HG02884 (cell line): Measurements from ENCODE around the gene LGALSL.

ENCODE experiments used
- ATAC-seq: cut with Tn5 transposase; IDR thresholded peaks from one replicate; pipeline ENCODE4 v1.9.1; 2021; ENCODE audit warnings: mild to moderate bottlenecking, moderate library complexity; ENCODE audit not compliant: unreplicated experiment

The LGALSL gene

DNA sequence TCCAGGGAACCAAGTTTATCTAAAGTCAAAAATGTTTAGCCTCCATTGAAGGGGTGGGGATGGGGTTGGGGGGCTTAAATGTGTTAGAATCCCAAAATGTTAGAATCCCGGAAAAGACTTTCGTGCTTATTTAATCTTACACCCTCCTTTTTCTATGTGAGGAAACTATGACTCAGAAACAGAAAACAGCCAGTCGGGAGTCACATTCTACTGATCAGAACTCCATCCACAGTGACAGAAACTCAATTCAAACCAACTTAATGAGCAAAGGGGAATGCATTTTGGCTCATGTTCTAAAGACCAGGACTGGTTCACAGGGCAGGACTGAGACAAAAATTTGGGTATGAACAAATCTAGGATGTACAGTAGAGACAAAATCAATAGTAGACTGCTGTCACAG is 38.3 kb downstream of the LGALSL start:
- ATAC-seq, result no peak

DNA sequence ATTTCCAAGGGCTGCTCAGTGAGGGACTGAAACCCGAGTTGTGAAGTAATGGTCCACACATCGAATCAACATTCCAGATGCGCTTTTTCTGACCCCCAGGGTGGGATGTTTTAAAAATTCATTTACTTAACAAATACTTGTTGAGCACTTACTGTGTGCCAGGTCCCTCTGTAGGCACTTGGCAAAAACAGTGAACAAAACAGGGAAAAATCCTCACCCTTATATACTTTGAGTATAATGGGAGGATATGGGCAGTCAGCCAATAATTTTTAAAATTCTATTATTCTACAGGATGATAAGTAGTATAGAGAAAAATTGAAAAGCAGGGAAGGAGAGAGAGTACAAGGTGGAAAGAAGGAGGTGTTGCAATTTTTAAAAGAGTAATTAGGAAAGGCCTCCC is 38.9 kb downstream of the LGALSL start:
- ATAC-seq, result no peak

DNA sequence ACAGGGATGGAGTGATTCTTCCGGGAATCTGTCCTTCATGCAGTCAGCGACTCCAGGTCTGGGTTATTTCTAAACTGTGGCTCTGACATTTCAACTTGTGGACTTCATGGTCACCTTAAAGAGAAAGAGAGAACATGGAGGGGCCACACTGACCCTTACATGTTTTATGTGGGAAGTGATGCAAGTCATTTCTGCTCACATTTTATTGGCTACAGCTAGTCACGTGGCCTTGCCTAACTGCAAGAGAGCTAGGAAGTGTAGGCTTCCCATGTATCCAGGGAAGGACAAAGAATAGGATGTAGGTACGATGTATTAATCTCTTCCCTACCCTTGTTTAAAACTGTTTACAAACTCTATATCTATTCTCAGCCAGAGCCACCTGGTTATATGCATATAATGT is 39.8 kb downstream of the LGALSL start:
- ATAC-seq, result no peak

DNA sequence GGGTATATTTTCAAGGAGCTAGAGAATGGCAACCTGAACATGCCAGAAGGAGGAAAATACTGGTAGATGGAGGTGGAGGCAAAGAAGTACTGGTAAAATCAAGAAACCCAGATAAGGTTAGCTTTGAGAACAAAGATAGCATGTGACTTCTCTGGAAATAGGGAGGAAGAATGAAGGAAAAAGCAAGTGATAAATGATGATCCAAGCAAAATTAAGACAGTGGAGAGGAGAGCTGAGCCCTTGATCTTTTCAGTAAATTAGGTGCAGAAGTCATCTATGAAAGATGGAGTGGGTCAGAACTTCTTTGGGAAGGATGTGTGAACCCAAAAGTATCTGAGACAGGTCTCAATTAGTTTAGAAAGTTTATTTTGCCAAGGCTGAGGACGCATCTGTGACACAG is 44.5 kb downstream of the LGALSL start:
- no peak for ATAC-seq

DNA sequence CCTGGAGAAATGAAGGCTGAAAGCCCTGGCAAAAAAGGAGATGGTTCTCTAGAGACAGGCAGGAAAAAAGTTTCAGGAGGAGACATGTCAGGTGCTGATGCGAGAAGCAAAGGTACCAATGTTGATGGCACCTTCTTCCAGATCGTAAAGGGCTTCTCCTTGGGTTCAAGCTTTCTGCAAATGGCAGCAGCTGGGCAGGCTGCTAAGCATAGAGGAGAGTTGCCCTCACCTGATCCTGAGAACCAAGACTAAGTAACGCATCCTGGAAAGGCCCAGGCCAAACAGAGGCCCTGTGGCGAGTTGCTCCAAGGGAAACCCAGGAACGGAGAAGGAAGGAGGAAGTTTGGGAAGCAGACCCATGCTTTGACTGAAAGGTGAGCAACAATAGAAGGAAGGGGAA is 46.6 kb downstream of the LGALSL start:
- ATAC-seq, result no peak

DNA sequence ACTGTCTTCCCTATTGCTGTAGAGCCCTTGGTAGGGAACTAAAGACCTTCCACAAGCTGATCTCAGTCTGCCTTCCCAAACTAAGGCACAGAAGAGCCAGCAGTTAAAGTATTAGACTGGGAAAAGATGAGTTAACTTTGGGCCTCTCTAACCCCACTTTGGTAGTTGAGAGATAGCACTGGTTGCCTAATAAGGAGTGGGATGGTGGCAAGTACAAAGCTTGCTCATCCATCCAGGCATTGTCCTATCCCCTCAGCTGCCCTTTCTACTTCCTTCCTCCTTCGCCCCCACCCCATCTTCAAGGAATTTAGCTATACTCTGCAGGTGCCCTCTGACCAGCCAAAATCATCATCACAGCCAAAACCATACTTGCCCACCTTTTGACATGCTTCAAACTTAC is 48.0 kb downstream of the LGALSL start:
- ATAC-seq, result no peak

DNA sequence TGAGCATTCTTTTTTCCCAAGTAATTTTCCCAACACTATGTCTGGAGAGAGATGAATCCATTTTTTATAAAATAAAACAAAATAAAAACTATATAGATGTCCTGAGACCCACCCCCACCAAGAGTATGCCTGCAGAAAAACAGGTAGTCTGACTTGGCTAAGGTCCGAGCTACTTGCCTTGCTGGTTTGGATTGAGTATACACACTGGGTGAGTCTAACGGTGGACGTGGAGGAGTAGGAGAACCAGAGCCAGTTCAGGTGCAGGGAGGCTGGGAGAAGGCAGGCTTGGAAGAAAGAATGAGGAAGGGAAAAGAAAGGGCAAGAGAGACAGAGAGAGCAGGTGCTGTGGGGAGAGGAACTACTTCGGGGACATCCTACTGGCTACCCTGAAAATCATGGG is 48.9 kb downstream of the LGALSL start:
- no peak for ATAC-seq

DNA sequence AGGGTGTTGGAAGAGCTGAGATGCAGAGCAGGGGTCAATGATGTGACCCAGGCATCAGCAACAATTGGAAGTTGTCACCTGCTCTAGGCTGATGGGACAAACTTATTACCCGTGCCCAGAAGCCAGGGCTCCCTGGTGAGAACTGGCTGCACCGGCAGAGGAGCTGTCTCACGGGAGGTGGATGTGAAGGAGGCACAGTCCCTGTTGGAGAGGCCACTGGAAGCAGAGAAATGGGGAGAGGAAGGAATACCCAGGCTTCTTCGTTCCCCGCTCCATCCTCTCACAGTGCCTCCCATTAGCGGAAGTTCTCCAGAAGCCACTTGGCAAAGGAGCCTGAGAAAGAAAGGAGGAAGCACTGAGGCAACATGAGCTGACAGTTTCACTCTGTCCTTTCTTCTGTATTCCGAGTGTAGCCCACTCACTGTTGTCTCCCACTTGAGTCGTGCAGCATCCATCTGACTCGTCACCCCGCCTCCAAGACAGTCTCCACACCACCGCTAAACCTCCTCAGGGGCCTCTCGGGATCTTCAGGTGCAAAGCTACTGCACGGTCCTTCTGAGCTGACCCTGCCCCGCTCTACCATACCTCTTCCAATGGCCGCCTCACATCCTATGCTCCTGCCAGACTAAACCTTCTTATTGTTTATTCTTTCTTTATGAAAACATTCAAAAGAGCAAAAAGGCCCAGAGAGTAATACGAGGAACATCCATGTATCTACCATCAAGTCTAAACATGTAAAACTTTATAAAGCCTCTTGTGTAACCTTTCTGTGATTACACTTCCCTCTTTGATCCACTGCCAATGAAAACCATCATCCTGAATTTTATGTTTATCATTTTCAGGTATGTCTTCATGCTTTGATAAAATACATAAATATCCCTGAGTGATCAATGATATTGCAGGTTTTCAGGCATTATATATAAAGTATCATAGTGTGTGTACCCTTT is 51.1 kb downstream of the LGALSL start:
- ATAC-seq, result no peak

DNA sequence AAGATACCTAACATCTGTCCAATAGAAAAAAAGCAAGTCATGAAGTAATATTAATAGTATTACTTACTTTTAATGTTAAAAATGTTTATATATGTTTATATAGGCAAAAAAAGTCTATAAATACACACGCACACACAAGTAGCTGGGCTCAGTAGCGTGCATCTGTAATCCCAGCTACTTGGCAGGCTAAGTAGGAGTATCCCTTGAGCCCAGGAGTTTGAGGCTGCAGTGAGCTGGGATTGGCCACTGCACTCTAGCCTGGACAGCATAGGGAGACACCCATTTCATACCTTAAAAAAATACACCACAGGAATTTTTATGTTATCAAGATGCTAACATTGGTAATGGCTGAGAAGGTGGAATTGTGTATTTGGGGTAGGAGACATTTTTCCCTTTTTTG is 52.7 kb downstream of the LGALSL start:
- ATAC-seq, result no peak
